SK-MEL-5 (cell line): Measurements from ENCODE around the gene TBC1D3B. TPM values are rescaled to one million over a fixed set of nuclear protein-coding genes. Genes with fewer than 3 reads are reported as not detected.
A peak's percentile ranks its signal among the peaks of the same experiment; 100 is the strongest.
"Not testable (repeated sequence)": the region's sequence is repeated elsewhere in the genome, so short reads cannot be mapped to it uniquely, and the experiment has no call there.

Experiments
- DNase-seq: peaks from one replicate; pipeline ENCODE4 v3.0.0-alpha.2; 2016; ENCODE audit warnings: low read depth, low spot score
- in situ Hi-C: cut with HindIII; loops from 2 replicates; pipeline ENCODE4 v1.10.0; 2016; ENCODE audit warnings: low sequenced_read_pairs, high pct_unique_total_duplicates, low pct_unique_long_range_greater_than_20kb
- total RNA-seq: library from RNA; depleted of rRNA; stranded (reverse); fragments of >200 nt; shearing (Covaris generic); gene quantifications from 2 replicates; pipeline ENCODE4 v1.2.3, GENCODE V29; 2014

The TBC1D3B gene
- total RNA-seq, 1 experiment from 2014 or later = 0.74 TPM

DNA sequence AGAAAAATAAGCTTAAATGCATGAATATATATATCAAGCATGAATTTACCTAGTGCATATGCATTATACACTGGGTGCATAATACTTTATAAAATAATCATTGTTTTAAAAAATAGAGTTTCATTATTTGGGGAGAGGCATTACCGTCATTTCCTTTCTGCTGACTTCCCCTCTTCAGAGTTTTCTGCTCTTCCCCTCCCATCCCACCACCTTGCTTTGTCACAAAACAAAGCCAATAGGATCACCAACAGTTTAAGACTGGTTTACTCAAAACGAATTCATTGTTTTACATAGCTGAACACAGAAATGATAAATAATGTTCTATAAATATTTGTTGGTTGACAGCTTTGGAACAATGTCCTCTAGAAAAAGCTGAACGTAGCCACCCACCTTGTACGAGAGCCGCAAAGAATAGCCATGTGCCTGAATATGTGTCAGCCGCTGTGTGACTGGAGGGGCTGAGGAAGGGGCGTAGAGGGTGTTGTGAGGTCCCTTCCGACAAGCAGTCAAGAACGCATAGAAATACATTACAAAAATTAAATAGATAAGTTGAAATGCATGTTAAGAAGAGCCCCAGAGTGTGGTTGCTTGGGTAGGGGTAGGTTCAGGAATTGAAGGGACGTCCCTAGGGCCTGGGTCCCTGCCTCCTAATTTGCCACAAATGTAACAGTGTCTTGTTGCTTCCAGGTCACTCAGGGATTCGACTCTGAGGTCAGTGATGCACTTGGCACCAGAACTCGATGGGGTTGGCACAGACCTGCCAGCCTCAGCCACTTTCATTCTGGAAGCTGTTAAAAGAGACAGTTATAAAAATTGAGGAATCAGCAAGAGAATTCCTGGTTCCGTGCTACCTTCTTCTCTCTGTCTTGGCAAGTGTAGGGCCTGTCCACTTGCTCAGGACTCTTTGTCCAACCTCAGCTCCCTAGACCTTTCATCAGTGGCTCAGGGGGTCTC lies 10.7 kb upstream of the TBC1D3B start:
- DNase-seq, in situ Hi-C loops: not testable (repeated sequence)

DNA sequence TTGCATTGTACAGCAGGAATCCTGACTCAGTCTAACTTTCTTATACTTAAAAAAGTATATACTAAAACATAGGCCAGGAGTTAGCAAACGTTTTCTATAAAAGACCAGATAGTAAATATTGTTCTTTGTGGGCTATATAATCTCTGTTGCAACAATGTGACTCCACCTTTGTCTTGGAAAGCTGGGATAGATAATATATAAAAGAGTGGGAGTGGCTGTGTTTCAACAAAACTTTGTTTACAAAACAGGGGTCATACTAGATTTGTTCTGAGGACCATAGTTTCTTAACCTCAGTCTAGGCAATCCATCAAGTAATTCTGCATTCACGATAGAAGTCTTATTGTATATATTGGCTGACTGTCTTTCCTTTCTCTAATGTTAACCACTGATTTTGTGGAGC lies 9.0 kb upstream of the TBC1D3B start:
- in situ Hi-C loops = no loop called here
- DNase-seq = no peak

DNA sequence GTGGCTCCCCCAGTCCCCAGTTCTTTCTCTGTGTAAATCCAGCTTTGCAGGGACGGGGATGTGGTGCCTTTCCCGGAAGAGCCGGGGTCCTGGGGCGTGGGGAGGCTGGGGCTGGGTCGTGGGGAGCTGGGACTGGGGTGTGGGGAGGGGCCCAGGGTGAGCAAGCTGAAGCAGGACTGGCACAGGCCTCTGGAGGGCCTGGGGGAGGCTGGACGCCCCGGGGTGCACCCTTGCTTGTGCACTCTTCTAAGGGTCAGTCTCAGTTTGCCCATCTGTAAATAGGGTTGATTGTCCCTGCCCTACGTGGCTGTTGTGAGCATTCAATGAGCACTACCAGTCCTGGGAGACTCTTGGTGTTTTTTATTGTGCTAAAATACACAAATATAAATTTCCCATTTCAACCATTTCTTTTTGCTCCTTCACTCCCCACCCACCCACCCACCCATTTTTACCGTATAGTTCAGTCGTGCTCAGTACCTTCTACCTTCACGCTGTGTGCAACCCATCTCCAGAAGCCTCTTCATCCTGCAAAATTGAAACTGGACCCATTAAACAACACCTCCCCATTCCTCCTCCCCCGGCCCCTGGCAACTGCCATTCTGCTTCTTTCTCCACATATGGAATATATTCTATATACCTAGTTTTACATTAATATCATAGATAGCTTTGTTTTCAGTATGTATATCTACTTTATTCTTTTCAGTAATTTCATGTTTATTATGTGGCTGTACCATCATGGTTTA lies 7.8 kb upstream of the TBC1D3B start:
- in situ Hi-C loops = no loop called here
- no peak for DNase-seq

DNA sequence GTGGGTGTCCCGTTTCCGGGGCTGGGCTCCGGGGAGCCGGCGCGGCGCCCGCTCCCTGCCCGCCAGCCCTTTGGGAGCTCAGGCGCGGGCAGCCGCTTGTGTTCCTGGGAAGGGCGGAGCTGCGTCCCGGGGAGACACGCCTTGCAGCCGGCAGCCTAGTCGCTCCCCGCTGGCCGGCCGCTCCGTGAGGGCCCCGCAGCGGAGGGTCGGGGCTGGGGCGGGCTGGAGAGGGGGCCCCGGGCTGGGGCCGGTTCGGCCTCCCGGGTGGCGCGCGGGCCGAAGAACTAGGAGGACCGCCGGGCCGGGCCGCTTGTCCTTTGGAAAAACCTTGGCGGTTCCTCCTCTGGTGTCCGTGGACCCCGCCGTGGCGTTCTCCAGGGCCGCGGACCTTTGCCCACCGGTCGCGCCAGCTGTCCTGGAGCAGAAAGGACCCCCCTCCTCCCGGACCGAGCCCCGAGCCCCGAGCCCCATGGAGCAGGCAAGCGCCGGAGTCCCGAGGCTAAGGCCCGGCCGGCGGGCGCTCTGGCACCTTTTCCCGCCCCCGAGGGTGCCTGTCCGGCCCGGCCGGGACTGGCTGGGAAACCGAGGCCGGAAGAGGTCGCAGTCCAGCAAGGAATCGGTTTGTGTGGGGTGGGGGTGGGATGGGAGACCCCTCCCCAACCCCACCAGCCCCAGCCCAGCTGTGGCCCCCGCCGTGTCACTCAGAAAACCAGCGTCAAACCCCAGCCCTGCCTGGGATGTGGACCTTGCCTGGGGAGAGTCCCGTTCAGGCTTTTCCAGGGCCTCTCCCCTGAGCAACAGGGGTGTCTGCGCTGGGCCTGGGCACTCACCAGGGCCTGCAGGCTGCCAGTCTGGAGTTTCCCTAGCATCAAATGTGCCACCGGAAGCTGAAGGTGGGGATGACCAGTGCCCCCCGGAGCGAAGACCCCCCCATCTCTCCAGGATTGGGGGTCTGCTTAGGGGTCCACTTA lies 6.8 kb upstream of the TBC1D3B start:
- in situ Hi-C loops = no loop called here
- DNase-seq = peak; percentile 50

DNA sequence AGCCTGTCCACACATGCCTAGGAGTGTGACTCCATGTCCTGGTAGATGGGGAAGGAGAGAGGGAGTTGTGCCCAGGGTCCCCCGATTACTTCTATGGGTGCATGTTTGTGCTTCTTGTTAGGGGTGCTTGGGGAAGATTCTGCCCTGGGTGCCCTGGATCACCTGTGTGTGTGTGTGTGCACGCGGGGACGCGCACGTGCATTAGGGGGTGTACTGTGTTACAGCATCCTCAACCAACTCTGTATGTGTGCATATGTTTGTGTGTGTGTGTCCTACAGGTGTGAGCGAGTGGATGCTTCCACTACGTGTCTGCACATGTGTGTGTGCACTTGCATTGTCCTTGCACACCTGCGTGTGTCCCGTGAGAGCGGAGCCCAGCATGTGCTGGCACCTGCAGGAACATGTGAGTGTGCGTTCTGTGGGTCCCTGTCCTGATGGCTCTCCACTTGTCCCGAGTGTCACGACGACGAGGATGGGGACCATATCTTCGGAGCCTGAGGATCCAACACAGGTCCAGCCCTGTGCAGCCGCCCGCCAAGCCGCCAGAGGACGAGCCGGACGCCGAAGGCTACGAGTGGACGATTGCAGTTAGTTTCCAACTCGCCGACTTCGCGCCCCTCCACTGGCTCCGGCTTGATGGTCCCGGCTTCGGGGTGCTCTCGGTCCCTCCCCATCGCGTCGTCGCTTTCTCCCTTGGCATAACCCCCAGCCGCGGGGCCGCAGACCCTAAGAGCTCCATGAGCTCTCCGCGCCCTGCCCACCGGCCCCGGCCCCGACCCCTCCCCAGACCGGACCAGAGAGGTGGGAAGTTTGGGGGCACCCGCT lies 6.0 kb upstream of the TBC1D3B start:
- DNase-seq = no peak
- in situ Hi-C loops = no loop called here

DNA sequence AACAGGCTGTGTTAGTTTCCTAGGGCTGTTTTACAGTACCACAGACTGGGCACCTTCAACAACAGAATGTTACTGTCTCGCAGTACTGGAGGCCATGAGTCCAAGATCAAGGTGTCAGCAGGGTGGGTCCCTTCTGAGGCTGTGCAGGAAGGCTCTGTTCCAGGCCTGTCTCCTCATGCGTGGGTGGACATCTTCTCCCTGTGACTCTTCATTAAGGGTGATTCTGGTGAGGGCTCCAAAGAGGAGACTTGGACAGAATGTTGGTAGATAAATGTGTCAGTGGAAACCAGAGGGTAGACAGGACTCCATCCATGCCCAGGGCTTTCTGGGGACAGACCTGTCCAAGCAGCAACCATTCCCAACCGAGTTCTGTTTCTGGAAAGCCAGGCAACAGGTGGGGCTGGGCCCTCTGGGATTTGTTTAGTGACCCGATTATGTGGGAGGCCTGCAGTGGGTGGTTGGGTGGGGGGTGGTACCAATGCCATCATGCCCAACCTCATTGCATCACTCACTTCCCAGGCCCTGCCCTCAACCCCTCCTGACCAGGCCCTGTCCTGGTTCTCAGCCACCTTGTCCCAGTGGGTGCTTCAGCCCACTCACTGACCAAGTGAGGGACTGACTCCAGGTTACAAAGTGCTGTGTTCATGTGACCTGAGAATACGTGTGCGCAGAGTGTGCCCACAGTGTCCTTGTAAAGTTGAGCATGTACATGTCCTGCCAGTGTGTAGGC lies 5.2 kb upstream of the TBC1D3B start:
- in situ Hi-C loops, DNase-seq: not testable (repeated sequence)

DNA sequence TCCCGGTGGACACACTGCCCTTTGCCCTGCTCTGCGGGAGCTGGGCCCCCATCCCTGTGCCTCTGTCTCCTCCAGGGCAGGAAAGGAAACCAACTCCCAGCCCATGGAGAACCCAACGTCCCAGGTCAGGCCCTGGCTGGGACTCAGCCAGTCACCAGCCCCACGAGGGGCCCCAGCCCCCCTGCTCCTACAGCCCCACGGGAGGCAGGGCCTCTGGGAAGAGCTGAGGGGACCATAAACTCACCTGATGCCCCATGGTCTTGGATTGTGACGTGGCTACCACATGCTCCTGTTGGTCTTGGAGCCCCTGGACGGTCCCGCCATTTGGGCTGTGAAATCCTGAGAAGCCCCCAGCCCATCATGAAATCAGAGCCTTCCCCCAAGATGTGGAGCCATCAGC lies 7.6 kb downstream of the TBC1D3B start:
- DNase-seq, in situ Hi-C loops: not testable (repeated sequence)

DNA sequence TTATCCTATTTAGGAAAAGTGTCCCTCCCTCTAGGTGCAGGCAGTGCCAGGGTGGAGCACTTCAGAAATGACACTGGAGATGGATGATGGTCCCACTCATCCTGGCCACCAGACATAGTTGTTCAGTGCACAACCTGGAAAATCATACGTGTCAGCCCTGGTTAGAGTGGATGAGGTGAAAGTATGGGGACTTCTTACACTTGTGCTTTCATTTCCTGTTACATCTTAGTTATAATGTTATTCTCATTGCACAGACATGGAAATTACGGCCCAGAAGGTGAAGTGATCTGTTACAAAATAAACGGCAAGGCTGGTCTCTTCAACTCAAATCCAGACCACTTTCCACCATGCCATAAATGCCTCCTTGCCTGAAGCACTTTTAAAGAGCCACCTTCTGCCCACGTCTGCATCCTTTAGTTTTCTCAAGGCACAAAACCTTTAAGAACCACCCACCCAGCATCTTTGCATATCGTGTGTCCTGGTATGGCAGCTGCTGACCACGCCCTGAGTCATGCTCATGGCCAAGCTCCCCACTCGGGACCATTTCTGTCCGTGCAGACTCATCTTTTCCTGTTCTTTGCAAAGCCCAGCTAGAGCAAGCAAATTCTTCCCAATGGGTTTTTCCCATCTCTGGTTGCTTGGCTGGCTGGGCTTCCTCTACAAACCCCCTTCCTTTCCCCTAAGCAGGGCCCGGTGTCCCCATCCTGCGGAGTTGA lies 22.4 kb downstream of the TBC1D3B start:
- no peak for DNase-seq

DNA sequence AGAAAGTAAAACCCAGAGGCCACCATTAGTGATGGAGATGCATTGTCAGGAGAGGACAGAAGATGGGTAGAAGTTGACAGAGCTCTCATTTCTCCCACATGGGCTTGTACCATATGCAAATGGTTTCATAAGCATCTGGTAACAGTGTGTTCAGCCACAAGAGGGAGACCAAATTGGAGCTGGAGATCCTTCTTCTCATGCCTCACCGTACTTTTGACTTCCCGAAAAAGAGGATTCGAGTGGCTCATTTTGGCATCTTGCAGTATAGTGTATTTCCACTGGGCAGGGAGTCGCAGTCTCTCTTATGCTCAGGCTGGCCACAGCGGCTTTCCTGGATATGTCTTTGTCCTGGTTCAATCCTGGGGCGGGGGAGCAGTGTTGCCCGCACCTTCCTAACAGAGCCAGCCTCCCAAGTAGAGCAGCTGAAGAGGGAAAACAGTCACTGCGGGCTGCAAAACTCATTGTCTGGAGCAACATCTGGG lies 23.8 kb downstream of the TBC1D3B start:
- peak; percentile 64 for DNase-seq

More for the DNA sequence above, 22.4 kb downstream of the TBC1D3B start:
- in situ Hi-C loops = no loop called here

DNA sequence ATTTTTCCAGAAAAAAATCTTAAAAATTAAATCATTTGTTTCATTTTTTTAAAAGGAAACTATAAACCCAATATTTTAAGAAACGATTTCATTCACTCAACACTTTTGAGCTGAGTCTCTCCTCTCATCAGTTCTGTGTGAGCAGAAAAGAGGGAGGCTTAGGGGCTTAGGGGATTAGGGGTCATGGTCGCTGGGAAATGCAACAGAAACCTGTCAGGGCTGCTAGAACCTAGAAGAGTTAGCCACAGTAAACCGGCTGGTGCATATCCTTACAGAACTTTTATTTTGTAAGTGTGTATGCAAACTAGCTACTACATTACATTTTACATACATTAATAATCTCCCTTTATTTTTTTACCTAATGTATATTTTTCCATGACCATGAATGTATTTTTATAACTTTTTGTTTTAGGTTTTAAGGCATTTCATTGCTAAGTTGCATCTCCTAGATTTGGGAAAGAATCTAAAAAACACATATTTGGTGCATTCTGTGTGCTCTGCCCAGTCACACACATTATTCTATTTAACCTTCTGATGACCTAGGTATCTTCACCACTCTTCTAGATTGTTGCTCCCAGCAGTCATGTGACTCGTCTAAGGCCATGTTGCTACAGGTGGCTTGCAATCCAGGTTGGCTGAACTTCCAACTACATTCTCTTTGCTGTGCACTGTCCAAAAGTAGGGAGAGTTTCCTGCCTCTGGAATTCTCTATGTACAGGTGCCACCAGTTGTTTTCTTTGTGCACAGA lies 24.4 kb downstream of the TBC1D3B start:
- in situ Hi-C loops = no loop called here
- DNase-seq = no peak

More for the DNA sequence above, 23.8 kb downstream of the TBC1D3B start:
- in situ Hi-C loops = no loop called here

DNA sequence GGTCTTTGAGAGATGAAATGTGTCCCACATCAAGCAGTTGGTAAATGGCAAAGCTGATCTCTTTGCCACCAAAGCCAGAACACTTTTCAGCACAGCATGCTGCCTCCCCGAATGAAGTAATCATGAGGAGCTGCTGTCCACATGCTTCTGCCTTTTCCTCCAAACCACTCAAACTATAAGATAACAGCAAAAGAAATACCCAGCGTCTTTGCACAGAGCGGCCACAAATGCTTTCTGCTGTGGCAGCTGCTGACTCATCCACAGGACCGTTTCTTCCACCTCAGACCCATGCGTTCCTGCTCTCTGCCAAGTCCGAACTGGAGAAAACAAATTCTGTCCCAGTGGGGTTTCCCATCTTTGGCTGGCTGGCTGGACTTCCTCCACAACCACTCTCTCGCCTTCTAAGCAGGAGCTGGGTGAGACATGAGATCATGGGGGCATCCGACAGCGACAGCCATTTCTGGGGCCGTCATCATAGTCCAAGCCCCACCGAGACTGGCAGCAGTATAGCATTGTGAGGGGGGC lies 27.1 kb downstream of the TBC1D3B start:
- in situ Hi-C loops = no loop called here
- no peak for DNase-seq

DNA sequence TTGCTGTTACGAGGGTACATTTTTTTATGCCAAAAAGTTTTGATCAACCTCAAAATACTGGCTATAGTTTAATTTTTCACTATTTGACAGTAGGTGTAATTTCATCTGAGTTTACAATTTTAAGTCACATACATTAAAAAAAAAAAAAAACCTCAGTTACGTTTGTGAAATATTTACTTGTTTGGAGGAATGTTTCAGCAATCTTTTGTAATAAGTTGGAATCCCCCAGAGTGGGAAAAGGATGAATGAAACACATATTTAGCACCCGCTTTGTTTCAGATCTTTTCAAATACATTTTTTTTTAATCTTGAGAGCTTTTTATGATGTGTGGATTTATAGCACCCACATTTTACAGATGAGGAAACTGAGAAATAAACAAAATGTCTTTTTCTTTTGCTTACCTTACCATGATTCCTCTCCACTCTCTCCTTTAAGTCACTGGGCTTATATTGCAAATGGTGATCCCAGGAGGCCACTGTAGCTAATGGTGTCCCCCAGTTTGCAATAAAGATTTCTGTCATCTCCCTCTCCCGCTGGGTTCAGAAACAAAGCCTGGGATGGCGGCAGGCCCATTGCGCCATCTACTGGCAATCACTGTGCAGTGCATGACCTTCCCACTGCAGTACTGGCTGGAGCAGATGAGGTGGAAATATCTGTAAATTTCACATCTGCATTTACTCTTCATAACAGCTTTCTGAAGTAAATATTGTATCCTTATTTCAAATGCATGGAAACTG lies 27.7 kb downstream of the TBC1D3B start:
- in situ Hi-C loops = no loop called here
- peak; percentile 62 for DNase-seq

DNA sequence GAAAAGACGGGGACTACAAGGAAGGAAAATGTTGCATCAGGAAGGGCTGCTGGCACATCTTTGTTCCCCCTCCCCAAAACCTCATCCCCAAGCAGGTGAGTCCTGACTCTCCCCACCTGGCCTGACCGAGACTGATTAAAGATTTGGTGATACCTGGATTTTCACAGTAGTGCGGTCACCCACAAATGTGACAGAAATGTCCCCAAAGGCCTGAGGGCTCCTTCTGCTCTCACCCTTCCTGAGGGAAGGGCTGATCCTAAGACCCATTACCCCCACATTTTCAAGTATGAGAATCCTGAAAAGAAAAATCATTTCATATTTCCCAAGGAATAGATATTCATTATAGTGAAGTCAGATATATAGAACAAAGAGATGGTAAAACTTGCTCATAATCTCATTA lies 28.8 kb downstream of the TBC1D3B start:
- in situ Hi-C loops = no loop called here

More for the DNA sequence above, 28.8 kb downstream of the TBC1D3B start:
- no peak for DNase-seq
